NCI-H524 (cell line): ENCODE results near the gene MAGEA9.
A peak's percentile ranks its signal among the peaks of the same experiment; 100 is the strongest.
"Not testable (repeated sequence)": the region's sequence is repeated elsewhere in the genome, so short reads cannot be mapped to it uniquely, and the experiment has no call there.

Experiments
- DNase-seq, 2 experiments: peaks; one replicate each; lab custom pipeline; 2025; lab: John Stamatoyannopoulos, UW

The MAGEA9 gene

GRCh38 chrX:149807747-149808458 is 26.2 kb downstream of the MAGEA9 start:
- DNase-seq = no peak

DNA sequence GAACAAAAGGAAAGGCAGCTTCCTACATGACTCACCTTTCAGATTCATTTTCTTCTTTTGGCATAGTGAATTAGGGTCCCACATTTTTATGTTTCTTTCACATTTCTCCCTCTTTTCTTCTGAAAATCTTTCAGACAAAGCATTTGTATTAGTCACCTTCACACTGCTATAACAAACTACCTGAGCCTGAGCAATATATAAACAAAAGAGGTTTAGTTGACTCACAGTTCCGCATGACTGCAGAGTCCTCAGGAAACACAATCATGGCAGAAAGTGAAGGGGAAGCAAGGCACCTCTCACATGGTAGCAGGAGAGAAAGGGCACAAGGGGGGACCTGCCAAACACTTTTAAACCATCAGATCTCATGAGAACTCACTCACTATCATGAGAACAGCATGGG is 36.9 kb downstream of the MAGEA9 start:
- no peak for DNase-seq

DNA sequence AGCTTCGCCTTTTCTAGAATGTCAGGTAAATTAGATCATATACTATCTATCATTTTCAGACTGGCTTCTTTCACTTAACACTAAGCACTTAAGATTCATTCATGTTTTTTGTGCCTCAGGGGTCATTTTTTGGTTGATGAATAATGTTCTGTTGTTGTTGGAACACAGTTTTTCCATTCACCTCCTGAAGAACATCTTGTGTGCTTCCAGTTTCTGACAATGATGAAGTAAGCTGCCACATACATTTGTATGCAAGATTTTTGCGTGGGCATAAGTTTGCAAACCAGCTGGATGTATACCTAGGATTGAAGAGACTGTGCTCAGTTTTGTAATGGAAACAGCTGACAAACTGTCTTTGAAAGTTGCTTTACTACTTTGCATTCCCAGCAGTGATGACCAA is 37.6 kb downstream of the MAGEA9 start:
- no peak for DNase-seq

DNA sequence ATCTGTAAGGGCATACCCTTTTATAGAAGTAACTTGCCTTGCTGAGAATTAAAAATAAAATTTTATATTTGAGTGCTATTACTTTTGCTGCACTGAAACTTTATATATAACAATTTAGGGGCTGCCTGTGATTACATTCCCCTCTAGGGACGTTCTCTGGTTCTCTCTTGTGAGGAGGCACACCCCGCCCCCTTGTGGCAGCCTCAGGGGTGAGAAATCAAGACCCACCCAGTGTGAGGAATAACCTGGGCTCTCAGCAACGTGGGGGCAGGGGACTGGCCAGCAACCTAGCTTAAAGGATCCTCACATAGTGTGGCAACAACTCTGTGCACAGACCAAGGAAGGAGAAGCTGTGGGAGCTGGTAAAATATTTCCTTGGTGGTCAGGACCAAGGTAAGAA is 43.7 kb downstream of the MAGEA9 start:
- peak in 1 of 2 experiments; percentile 59 for DNase-seq

GRCh38 chrX:149827254-149827653 is 45.5 kb downstream of the MAGEA9 start:
- DNase-seq = no peak

- no peak for DNase-seq
Measured at GRCh38 chrX:149829751-149830191, 48.0 kb downstream of the MAGEA9 start.

GRCh38 chrX:149830192-149830873 is 48.6 kb downstream of the MAGEA9 start:
- DNase-seq = peak in 1 of 2 experiments; percentile 1

DNA sequence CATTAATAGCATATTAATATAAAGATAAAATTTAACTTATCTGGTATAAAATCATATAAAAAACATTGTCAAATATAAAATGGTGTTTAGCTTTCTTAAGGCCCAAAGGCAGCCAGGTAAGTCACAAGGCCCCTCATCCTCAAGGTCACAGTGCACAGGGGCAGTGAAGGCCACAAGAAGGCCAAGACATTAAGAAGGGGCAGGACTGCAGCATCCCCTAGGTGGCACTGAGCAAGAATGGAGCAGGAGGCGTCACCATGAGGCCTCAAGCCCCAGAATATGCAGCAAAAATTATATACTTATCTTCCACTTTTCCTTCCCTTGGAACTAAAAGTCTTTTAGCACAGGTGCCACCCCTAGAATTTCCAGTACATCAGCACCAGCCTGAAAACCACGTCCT is 49.7 kb downstream of the MAGEA9 start:
- no peak for DNase-seq

GRCh38 chrX:149836728-149837127 is 55.0 kb downstream of the MAGEA9 start:
- not testable (repeated sequence) for DNase-seq

- DNase-seq = no peak
Measured at GRCh38 chrX:149837167-149837566, 55.4 kb downstream of the MAGEA9 start.
